Retina (tissue), 1 donor: ENCODE results near the gene LRRC61.
"Not testable (repeated sequence)": the region's sequence is repeated elsewhere in the genome, so short reads cannot be mapped to it uniquely, and the experiment has no call there.

Experiments used
- DNase-seq: peaks from one replicate; pipeline ENCODE4 v3.0.0-alpha.2; 2016

Gene LRRC61

GRCh38 chr7:150308575-150308974 lies 14.6 kb upstream of the LRRC61 start:
- DNase-seq = no peak

- DNase-seq = no peak
These were observed 12.0 kb upstream of the LRRC61 start for GRCh38 chr7:150311146-150311545.

- DNase-seq = no peak
These were observed 11.4 kb upstream of the LRRC61 start for GRCh38 chr7:150311711-150312110.

- not testable (repeated sequence) for DNase-seq
These were observed 10.3 kb upstream of the LRRC61 start for GRCh38 chr7:150312649-150313366.

- DNase-seq = no peak
These were observed 9.8 kb upstream of the LRRC61 start for GRCh38 chr7:150313367-150313809.

- DNase-seq = no peak
These were observed 9.3 kb upstream of the LRRC61 start for GRCh38 chr7:150313870-150314269.

- no peak for DNase-seq
These were observed 8.4 kb upstream of the LRRC61 start for GRCh38 chr7:150314639-150315239.

- DNase-seq = not testable (repeated sequence)
These were observed 6.2 kb upstream of the LRRC61 start for GRCh38 chr7:150316987-150317386.

GRCh38 chr7:150317748-150318444 lies 5.3 kb upstream of the LRRC61 start:
- DNase-seq = no peak

GRCh38 chr7:150321788-150322113 lies 1.4 kb upstream of the LRRC61 start:
- DNase-seq = no peak

GRCh38 chr7:150322114-150322832 lies 882 bp upstream of the LRRC61 start:
- DNase-seq = no peak

GRCh38 chr7:150323682-150324372 lies 672 bp downstream of the LRRC61 start:
- DNase-seq = peak; percentile 48

GRCh38 chr7:150324373-150324961 lies 1.3 kb downstream of the LRRC61 start:
- no peak for DNase-seq

GRCh38 chr7:150325110-150325611 lies 2.0 kb downstream of the LRRC61 start:
- no peak for DNase-seq

- no peak for DNase-seq
These were observed 2.7 kb downstream of the LRRC61 start for GRCh38 chr7:150325901-150326300.

GRCh38 chr7:150326657-150327268 lies 3.6 kb downstream of the LRRC61 start:
- no peak for DNase-seq

- DNase-seq = no peak
These were observed 4.2 kb downstream of the LRRC61 start for GRCh38 chr7:150327308-150327707.

GRCh38 chr7:150329331-150330120 lies 6.4 kb downstream of the LRRC61 start:
- no peak for DNase-seq

GRCh38 chr7:150330211-150330885 lies 7.2 kb downstream of the LRRC61 start:
- DNase-seq = no peak
